HG02642 (cell line): Measurements from ENCODE around the gene NCMAP.

Experiments used
- ATAC-seq: cut with Tn5 transposase; IDR thresholded peaks from one replicate; pipeline ENCODE4 v1.9.1; 2021; ENCODE audit warnings: mild to moderate bottlenecking; ENCODE audit not compliant: unreplicated experiment, poor library complexity

The NCMAP gene

DNA sequence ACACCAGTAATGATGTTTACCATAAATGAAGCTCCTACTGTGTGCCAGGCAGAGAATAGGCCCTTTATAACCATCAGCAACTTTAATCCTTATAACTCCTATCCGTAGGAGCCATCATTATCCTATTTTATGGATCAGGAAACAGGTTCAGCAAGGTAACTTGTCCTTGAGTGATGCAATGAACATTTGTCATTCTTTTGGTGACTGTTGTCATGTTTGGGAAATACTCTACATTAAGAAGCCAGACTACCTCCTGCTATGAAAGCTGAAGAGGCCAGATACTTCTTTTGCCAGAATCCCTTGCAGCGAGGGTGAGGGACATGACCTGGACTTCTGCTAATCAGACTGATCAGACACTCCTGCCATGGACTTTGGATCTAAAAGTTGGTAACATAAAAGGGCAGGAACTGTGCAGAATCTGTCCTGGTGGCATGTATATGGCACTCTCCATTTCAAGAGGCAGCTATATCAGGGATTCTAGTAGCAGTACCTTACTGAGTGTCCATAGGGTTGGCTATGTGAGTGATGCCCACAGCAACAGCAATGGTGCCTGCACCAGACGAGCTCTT is 54.1 kb downstream of the NCMAP start:
- ATAC-seq, result no peak

DNA sequence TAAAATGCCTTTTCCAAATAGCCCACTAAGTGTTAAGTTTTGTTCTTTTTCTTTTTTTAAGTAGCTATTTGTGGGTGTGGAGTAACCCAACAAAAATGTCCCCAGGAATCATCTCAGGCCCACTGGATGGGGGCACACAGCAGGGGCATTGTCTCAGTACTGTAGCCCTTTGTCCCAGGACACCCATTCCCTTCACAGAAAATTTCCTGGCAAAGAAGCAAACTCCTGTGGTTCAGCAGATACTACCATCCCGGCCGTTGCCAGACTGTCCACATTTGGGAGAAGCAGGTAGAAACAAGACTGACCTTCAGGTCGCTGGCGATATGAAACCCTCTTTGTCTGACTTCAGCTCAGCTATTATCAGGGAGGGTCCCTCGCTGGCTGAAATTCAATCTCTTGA is 63.5 kb downstream of the NCMAP start:
- no peak for ATAC-seq

GRCh38 chr1:24620678-24621077 is 64.8 kb downstream of the NCMAP start:
- no peak for ATAC-seq

DNA sequence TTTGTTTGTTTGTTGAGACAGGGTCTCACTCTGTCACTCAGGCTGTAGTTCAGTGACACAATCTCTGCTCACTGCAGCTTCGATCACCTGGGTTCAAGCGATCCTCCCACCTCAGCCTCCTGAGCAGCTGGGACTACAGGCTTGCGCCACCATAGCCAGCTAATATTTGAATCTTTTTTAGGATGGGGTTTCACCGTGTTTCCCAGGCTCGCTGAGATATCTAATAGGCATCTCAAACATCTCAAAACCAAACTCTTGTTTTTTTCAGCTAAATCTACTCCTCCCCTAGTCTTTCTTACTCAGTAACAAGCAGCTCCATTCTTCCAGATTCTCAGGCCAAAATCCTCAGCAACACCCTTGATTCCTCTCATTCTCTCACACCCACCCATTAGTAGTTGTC is 65.2 kb downstream of the NCMAP start:
- no peak for ATAC-seq

DNA sequence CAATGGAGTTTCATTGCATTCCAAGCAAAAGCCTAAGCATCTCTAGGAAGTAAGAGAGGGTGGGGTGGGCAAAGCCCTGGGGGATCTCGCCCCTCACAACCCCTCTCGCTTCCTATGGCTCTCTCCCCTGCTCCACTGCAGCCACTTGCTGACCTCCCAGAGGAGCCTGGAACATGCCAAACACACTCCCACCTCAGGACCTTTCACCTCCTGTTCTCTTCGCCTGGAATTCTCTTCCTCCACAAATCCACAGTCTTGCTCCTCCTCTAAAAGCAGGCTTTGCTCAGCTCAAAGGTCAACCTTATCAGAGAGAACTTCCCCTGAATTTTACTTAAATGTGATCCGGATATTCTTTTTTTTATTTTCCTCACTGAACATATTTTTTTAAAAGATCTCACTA is 66.3 kb downstream of the NCMAP start:
- no peak for ATAC-seq

DNA sequence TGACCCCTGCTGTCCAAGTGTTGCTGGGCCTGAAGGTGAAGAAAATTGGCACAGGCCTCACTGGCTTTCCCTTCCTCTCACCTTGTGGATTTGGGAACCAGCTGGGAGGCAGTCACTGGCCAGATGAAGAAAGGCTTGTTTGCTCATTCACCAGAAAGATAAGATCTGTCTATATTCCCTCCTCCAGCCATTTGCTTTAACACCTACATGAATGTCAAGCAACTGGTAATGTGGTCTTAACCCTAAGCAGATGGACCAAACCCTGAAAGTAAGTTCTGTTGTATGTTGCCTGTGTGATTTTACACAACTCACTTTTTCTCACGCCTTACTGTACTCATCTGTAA is 76.9 kb downstream of the NCMAP start:
- ATAC-seq, result no peak

DNA sequence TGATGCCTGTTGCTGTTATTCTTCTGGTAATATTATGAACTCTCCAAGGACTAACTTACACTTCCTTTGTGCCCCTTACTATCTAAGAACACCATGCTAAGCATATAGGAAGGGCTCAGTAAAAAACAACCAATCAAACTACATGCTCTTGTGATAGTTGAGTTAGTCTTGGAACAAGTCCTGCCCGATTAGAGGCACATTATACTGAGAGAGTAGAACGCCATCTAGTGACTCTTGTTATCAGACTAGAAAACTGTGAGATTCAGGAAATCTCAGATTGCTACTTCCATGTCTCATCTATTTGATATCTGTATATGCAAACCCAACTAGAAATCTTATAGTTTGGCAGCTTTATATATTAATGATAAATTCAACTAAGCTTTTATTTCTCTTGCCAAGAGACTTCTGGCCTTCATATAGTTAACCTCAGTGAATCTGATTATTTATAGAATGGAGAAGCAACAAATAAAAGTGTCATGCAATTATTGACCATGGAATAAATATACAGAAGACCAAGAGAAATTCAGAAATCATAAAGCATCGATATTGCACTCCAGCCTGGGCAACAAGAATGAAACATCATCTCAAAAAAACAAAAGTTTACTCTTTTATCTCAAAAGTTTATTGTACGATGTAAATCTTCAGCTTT is 79.4 kb downstream of the NCMAP start:
- no peak for ATAC-seq

- no peak for ATAC-seq
These were observed 80.9 kb downstream of the NCMAP start for GRCh38 chr1:24636661-24637357.

DNA sequence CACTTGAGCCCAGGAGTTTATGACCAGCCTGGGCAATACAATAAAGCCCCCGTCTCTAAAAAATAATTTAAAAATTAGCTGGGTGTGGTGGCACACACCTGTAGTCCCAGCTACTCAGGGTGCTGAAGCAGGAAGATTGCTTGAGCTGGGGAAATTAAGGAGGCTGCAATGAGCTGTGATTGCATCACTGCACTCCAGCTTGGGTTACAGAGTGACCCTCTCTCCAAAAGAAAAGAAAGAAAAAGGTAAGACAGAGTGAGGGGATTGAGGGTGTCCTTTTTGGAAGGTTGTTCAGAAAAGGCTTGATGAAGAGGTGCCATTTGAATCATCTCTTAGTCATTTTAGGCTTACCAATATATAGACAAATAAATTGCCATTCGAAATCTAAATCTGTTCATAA is 83.2 kb downstream of the NCMAP start:
- no peak for ATAC-seq

GRCh38 chr1:24639881-24640280 is 84.0 kb downstream of the NCMAP start:
- ATAC-seq, result no peak

- ATAC-seq, result no peak
These were observed 84.4 kb downstream of the NCMAP start for GRCh38 chr1:24640288-24640687.

DNA sequence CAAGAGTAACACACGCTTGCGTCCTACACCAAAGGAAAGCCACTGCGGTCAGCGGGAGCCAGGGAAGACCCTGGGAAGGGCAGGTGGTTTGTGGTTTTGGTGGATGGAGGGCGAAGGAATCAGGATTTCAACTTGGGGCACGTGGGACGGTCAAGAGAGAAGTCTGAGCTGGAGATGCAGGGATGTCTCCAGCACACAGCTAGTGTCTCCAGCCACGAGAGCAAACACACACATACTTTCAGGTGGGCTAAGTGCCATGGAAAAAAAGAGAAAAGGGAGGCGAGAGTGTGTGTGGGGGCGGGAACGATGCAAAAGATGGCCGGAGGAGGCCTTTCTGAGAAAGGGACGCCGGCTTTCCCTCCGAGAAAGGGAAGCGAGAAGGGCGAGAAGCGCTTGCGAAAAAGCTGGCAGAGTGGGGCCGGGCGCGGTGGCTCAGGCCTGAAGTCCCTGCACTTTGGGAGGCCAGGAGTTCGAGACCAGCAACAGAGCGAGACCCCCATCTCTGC is 85.8 kb downstream of the NCMAP start:
- no peak for ATAC-seq

DNA sequence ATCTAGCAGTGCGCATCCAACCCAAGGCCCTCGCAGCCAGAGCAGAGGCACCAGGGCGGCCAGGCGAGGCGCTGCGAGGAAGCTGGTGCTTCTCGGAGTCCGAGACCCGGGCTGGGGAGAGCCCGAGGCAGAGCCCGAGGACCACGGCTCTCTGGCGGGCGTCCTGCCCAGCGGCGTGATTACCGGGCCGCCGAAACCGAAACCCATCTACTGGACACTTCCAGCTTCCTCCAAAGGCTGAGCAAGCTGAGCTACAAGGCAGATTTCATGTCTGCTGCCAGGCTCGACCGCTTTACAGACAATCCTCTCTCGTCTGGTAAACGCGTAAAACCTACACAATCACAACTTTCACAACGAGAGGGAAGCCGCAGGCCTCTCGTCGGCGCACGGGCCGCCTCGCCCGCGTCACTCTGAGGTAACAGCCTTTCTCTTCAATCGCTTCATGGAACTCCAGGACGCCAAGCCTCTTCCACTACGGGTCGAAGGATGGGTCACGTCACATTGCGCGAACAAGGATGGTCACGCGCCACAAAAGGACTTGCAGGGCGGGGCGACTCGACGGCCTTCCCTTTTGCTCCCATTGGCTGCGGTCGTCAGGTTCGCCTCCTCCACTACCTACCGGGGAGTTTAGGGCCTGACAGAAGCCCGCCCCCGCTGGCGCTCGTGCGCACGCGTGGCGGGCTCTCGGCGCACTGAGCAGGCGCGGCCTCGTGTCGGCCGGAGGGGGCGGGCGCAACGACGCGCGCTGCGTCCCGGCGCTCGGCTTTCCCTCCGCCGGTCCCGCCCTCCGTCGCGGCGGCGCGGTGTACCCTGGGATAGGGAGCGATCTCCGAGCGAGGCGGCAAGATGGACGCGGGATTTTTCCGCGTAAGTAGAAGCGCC is 86.8 kb downstream of the NCMAP start, which contains the start of gene SRRM1:
Gene SRRM1 (plus strand): TSS at position 822 of the 882 bp plus-strand sequence. CDS start 25 bp downstream, at position 847.
- ATAC-seq, result peak; percentile 88

DNA sequence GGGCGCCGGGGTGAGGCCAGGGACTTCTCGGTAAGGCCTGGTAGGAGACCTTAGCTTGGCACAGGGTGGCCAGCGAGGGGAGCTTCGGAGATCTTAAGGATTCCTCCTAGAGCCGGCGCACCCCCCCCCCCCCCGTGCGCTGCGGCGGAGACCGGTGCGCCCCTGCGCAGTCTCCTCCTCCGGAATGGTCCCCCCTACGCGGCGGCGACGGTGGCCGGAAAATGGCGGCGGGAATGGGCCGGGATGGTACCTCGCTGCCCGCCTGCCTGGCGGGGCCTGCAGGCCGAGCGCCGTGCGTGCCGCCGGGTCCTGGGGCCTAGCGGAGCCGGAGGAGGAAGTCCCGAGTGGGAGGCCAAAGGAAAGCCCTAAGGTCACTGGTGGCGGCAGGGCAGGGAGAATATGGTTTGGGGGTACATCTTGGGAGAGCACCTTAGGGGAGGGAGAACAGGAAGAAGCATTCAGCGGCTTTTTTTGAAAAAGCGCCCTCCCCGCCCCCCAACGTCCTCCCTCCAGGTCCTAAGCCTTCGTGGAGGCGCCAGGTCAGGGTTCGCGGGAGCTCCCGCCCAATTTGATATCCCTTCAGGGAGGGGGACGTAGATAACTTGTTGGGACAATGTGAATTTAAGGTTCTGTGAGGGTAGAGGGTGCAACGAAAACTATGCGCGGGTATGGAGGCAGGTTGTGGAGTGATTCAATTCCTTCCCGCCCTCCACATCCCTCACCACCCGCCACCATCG is 87.6 kb downstream of the NCMAP start:
- peak; percentile 28 for ATAC-seq

DNA sequence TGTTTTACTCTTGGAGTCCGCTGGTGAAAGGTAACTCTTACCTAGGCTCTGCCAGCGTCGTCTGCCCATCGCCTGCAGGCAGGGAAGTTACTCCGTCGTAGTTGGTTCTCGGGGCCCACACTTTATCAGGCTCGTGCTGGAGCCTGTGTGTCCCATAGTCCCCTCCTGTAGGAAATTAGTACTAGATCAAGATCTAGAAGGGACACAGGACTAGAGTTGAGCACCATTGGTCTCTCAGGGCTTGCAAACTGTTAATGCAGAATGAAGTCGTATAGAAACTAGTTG is 88.2 kb downstream of the NCMAP start:
- no peak for ATAC-seq

DNA sequence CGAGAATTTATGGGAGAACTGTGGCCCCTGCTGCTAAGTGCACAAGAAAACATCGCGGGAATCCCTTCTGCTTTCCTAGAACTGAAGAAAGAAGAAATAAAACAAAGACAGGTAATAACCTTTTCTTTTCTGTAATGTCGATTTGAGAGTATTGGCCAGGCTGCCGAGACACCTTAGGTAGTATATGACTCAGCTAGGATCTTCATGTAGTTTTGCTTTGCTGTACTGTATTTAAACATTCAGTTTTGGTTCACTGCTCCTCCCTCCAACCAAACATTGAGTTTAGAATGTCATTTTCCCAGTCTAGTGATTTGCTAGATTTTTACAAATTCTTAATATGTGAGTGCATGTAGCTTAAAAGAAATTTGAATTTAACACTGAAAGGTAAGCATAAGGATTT is 93.0 kb downstream of the NCMAP start:
- no peak for ATAC-seq

GRCh38 chr1:24652382-24652781 is 96.5 kb downstream of the NCMAP start:
- no peak for ATAC-seq

DNA sequence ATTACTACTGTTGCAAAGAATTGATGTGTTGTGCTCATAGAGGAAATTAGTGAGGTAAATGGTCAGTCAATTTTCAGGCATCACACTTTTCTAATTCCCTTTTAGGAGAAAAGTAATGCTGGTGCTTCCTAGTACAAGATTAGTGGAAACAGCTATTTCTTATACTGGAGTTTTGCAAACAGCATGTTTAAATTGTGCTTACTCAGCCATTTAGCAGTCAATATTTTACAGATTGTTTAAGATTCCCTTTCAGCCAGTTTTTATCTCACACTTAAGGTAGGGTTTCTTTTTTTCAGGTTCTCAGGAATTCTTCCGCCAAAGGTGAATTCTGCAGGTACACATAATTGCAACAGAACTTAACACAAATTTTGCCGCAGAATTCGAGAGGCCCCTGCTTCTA is 98.1 kb downstream of the NCMAP start:
- ATAC-seq, result no peak

DNA sequence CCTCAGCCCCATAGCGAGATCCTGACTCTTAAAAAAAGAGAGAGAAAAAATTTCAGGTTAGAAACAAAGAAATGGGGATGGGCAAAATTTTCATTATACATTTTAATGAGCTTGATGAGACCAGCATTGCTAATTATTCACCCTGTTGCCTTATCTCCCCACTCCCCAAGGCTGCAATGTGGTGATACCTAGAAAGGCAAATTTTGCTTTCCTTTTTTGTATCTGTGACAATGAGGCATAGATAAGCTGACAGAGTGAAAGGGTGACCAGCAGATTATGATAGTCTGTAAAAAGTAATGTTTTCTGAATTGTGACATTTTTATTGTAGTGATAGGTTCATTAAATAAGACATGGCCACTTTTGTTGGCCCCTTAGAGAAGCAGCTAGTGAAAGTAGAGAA is 100.2 kb downstream of the NCMAP start:
- no peak for ATAC-seq

DNA sequence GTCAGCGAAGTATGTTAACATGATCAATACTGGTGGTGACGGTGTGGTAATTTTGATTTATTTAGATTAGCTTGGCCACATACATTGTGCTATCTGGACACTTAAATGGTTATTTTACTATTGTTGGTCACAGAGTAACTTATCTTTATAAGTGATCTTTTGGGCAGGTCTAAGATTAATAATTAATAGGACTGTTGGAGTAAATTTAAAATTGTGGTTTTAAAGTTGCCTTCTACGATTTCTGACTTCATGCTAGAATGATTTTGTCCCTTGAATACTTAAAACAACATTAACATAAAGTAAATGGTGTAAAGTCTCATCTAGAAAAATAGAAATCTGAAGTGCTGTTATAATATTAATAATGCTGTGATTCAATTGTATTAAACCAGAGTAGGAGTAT is 101.9 kb downstream of the NCMAP start:
- ATAC-seq, result no peak
